ENCODE data around the gene ELK4. TPM values are rescaled to one million over a fixed set of nuclear protein-coding genes. Genes with fewer than 3 reads are reported as not detected.

Gene ELK4
- total and polyA plus RNA-seq, 2 experiments from 2014 or later = 5.1 to 16.4 TPM

DNA sequence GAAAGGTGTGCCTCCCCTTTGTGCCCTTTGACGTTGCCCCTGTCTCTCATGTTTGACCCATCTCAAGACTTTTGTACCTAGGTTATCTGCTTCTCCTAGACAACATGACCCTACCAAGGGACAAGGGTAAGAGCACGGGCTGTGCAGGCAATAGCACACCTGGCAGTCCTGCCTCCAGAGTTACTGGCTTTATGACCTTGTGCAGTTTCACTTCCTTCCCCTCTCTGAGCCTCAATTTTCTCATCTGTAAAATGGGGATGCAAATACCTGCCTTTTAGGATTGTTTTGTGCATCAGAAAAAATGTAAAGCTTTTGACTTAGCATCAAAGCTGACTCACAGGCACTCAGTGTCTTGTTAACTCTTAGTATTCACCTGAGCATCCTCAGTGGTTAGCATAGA lies 36.4 kb downstream of the ELK4 start:
- TF ChIP-seq EZH2 (IDR thresholded peaks at IDR 0.05; ENCODE audit: insufficient read depth, poor library complexity, severe bottlenecking) (no peak), EZH2phosphoT487 (IDR thresholded peaks at IDR 0.05; ENCODE audit: insufficient read depth, low read depth) (no peak)
- H3K9ac ChIP-seq = no peak overlapping the region
- H3K4me1 ChIP-seq (ENCODE audit: insufficient read depth) = no peaks in the 10 kb centered on the region
- 81 to 95% methylated on average over 2 of the region's 2 CpGs for WGBS, 2 experiments (ENCODE audit: low coverage in 1 of 2, low lambda C conversion rate in 2 of 2, missing lambda C conversion rate in 2 of 2)
- no peaks in the 10 kb centered on the region for H3K36me3 ChIP-seq (ENCODE audit: low read depth)
- no peaks in the 10 kb centered on the region for H3K79me2 ChIP-seq (ENCODE audit: insufficient read depth)
- H3K9me3 ChIP-seq (ENCODE audit: low read depth) = no peaks in the 10 kb centered on the region
- H3K27me3 ChIP-seq (replicated peaks; ENCODE audit: insufficient read depth) = no peaks in the 10 kb centered on the region
- H2AFZ ChIP-seq = no peak overlapping the region
- no peak for DNase-seq
- in situ Hi-C loops (cut with MboI) = loop anchor here (10.0 kb wide), 1 partner anchor 59 kb away; no protein-coding TSS in a partner anchor
- H3K4me3 ChIP-seq = no peak overlapping the region
- H3F3A ChIP-seq (ENCODE audit: insufficient read depth) = peaks cover 3% of the 10 kb centered on the region; the same call in 1 of the 2 replicates
- no peak overlapping the region for H3K4me2 ChIP-seq (ENCODE audit: unreplicated experiment)
- H4K20me1 ChIP-seq (ENCODE audit: insufficient read depth) = no peaks in the 10 kb centered on the region
- no peaks in the 10 kb centered on the region for H3K9me2 ChIP-seq (ENCODE audit: insufficient read depth)
- H3K27ac ChIP-seq = no peak overlapping the region

DNA sequence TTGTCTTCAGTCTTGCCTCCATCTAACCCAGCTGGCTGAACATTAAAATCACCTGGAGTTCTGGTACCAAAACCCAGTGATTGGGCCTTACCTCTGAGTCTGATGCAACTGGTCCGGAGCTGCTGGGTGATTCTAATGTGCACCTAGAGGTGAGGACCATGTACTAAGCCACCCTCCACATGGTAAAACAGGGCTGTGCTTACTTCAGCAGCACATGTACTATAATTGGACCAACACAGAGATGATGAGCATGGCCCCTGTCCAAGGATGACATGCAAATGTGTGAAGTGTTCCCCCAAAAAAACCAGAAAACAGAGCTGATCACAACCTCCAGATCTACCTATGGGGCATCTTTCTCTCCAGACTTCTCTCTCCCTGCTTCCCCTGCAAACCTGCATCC lies 37.0 kb downstream of the ELK4 start:
- in situ Hi-C loops (cut with MboI) = loop anchor here (10.0 kb wide), 1 partner anchor 60 kb away; no protein-coding TSS in a partner anchor
- Histone ChIP-seq H3K27ac (no peak overlapping the region), H3K36me3 (ENCODE audit: low read depth) (no peaks in the 10 kb centered on the region), H3K4me2 (ENCODE audit: unreplicated experiment) (no peak overlapping the region), H3F3A (ENCODE audit: insufficient read depth) (no peaks in the 10 kb centered on the region), H3K9ac (no peak overlapping the region), H3K9me2 (ENCODE audit: insufficient read depth) (no peaks in the 10 kb centered on the region), H4K20me1 (ENCODE audit: insufficient read depth) (no peaks in the 10 kb centered on the region), H3K4me1 (ENCODE audit: insufficient read depth) (no peaks in the 10 kb centered on the region), H3K9me3 (ENCODE audit: low read depth) (no peaks in the 10 kb centered on the region), H3K27me3 (replicated peaks; ENCODE audit: insufficient read depth) (no peaks in the 10 kb centered on the region), H2AFZ (no peak overlapping the region), H3K4me3 (no peak overlapping the region), H3K79me2 (ENCODE audit: insufficient read depth) (no peaks in the 10 kb centered on the region)
- TF ChIP-seq EZH2 (IDR thresholded peaks at IDR 0.05; ENCODE audit: insufficient read depth, poor library complexity, severe bottlenecking) (no peak), EZH2phosphoT487 (IDR thresholded peaks at IDR 0.05; ENCODE audit: insufficient read depth, low read depth) (no peak)
- DNase-seq = no peak
- WGBS, 2 experiments (ENCODE audit: low coverage in 1 of 2, low lambda C conversion rate in 2 of 2, missing lambda C conversion rate in 2 of 2) = 94 to 100% methylated on average over 1 of the region's 1 CpG

DNA sequence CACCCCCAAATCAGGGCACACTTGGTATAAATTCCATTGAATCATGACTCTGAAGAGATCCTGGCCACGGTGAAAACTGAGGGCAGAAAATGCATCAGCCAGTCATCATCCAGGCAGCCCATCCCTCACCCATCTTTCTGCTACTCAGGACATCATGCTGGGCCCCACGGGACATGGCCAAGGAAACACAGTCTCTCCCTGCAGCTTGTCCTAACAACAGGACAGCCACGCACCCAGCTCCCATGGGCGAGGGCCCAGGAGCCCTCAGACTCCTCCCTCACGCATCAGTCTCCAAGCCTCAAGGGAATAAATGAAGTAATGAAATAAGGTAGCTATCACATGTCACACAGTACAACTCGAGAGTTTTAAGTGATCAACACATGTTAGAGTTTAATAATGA lies 37.8 kb downstream of the ELK4 start:
- no peak for DNase-seq
- Histone ChIP-seq H3K4me1 (ENCODE audit: insufficient read depth) (no peaks in the 10 kb centered on the region), H3K27me3 (replicated peaks; ENCODE audit: insufficient read depth) (no peaks in the 10 kb centered on the region), H3F3A (ENCODE audit: insufficient read depth) (no peaks in the 10 kb centered on the region), H3K27ac (no peak overlapping the region), H2AFZ (no peak overlapping the region), H4K20me1 (ENCODE audit: insufficient read depth) (no peaks in the 10 kb centered on the region), H3K36me3 (ENCODE audit: low read depth) (no peaks in the 10 kb centered on the region), H3K79me2 (ENCODE audit: insufficient read depth) (no peaks in the 10 kb centered on the region), H3K9me3 (ENCODE audit: low read depth) (no peaks in the 10 kb centered on the region), H3K4me2 (ENCODE audit: unreplicated experiment) (no peak overlapping the region), H3K4me3 (no peak overlapping the region), H3K9me2 (ENCODE audit: insufficient read depth) (no peaks in the 10 kb centered on the region), H3K9ac (no peak overlapping the region)
- in situ Hi-C loops (cut with MboI) = loop anchor here (10.0 kb wide), 1 partner anchor 61 kb away; no protein-coding TSS in a partner anchor
- TF ChIP-seq EZH2phosphoT487 (IDR thresholded peaks at IDR 0.05; ENCODE audit: insufficient read depth, low read depth) = no peak
- TF ChIP-seq EZH2 (IDR thresholded peaks at IDR 0.05; ENCODE audit: insufficient read depth, poor library complexity, severe bottlenecking) = no peak
- WGBS, 2 experiments (ENCODE audit: low coverage in 1 of 2, low lambda C conversion rate in 2 of 2, missing lambda C conversion rate in 2 of 2) = 54 to 56% methylated on average over 6 of the region's 6 CpGs

- Histone ChIP-seq H3K27ac (no peak overlapping the region), H3K27me3 (replicated peaks; ENCODE audit: insufficient read depth) (no peaks in the 10 kb centered on the region), H3F3A (ENCODE audit: insufficient read depth) (no peaks in the 10 kb centered on the region), H2AFZ (no peak overlapping the region), H3K79me2 (ENCODE audit: insufficient read depth) (no peaks in the 10 kb centered on the region), H3K36me3 (ENCODE audit: low read depth) (no peaks in the 10 kb centered on the region), H3K9me2 (ENCODE audit: insufficient read depth) (no peaks in the 10 kb centered on the region), H4K20me1 (ENCODE audit: insufficient read depth) (no peaks in the 10 kb centered on the region), H3K9ac (no peak overlapping the region), H3K4me3 (no peak overlapping the region), H3K9me3 (ENCODE audit: low read depth) (no peaks in the 10 kb centered on the region), H3K4me1 (ENCODE audit: insufficient read depth) (peaks cover 2% of the 10 kb centered on the region; the same call in 1 of the 2 replicates), H3K4me2 (ENCODE audit: unreplicated experiment) (no peak overlapping the region)
- in situ Hi-C loops (cut with MboI) = loop anchor here (10.0 kb wide), 1 partner anchor 61 kb away; no protein-coding TSS in a partner anchor
- WGBS, 2 experiments (ENCODE audit: low coverage in 1 of 2, low lambda C conversion rate in 2 of 2, missing lambda C conversion rate in 2 of 2) = 85 to 90% methylated on average over 4 of the region's 4 CpGs
- no peak for TF ChIP-seq EZH2phosphoT487 (IDR thresholded peaks at IDR 0.05; ENCODE audit: insufficient read depth, low read depth)
- TF ChIP-seq EZH2 (IDR thresholded peaks at IDR 0.05; ENCODE audit: insufficient read depth, poor library complexity, severe bottlenecking) = no peak
- no peak for DNase-seq
These were observed 38.3 kb downstream of the ELK4 start for GRCh38 chr1:205593532-205593931.
